GM21360 (cell line): ENCODE measurements around the gene CFAP210.
"Not testable (repeated sequence)": the region's sequence is repeated elsewhere in the genome, so short reads cannot be mapped to it uniquely, and the experiment has no call there.

Experiments
- ATAC-seq: cut with Tn5 transposase; IDR thresholded peaks from one replicate; pipeline ENCODE4 v1.9.1; 2021; ENCODE audit warnings: mild to moderate bottlenecking, moderate library complexity; ENCODE audit not compliant: unreplicated experiment

Gene CFAP210

GRCh38 chr2:169713331-169713730 lies 19.1 kb upstream of the CFAP210 start:
- no peak for ATAC-seq

- ATAC-seq = no peak
Measured at GRCh38 chr2:169712791-169713227, 18.6 kb upstream of the CFAP210 start.

GRCh38 chr2:169711751-169712509 lies 17.7 kb upstream of the CFAP210 start:
- ATAC-seq = no peak

GRCh38 chr2:169709981-169710380 lies 15.8 kb upstream of the CFAP210 start:
- ATAC-seq = no peak

- no peak for ATAC-seq
Measured at GRCh38 chr2:169709331-169709730, 15.1 kb upstream of the CFAP210 start.

- no peak for ATAC-seq
Measured at GRCh38 chr2:169707626-169708025, 13.4 kb upstream of the CFAP210 start.

GRCh38 chr2:169705927-169706326 lies 11.7 kb upstream of the CFAP210 start:
- ATAC-seq = no peak

GRCh38 chr2:169704160-169704708 lies 10.0 kb upstream of the CFAP210 start:
- no peak for ATAC-seq

- ATAC-seq = no peak
Measured at GRCh38 chr2:169702996-169703395, 8.8 kb upstream of the CFAP210 start.

- ATAC-seq = not testable (repeated sequence)
Measured at GRCh38 chr2:169699173-169699572, 5.0 kb upstream of the CFAP210 start.

- no peak for ATAC-seq
Measured at GRCh38 chr2:169696381-169696780, 2.2 kb upstream of the CFAP210 start.

- no peak for ATAC-seq
Measured at GRCh38 chr2:169694894-169695260, 672 bp upstream of the CFAP210 start.

- no peak for ATAC-seq
Measured at GRCh38 chr2:169693360-169693759, 845 bp downstream of the CFAP210 start.

- no peak for ATAC-seq
Measured at GRCh38 chr2:169692718-169693117, 1.5 kb downstream of the CFAP210 start.

- ATAC-seq = no peak
Measured at GRCh38 chr2:169690958-169691357, 3.2 kb downstream of the CFAP210 start.

GRCh38 chr2:169687943-169688342 lies 6.3 kb downstream of the CFAP210 start:
- ATAC-seq = not testable (repeated sequence)

GRCh38 chr2:169686825-169687224 lies 7.4 kb downstream of the CFAP210 start:
- ATAC-seq = not testable (repeated sequence)

- not testable (repeated sequence) for ATAC-seq
Measured at GRCh38 chr2:169684712-169685111, 9.5 kb downstream of the CFAP210 start.

- ATAC-seq = no peak
Measured at GRCh38 chr2:169684135-169684565, 10.1 kb downstream of the CFAP210 start.

- no peak for ATAC-seq
Measured at GRCh38 chr2:169683425-169684134, 10.6 kb downstream of the CFAP210 start.

- ATAC-seq = no peak
Measured at GRCh38 chr2:169683054-169683424, 11.2 kb downstream of the CFAP210 start.

- no peak for ATAC-seq
Measured at GRCh38 chr2:169676850-169677249, 17.4 kb downstream of the CFAP210 start.
